Nephron (organoid): ENCODE results near the gene THRB.

ENCODE experiments used
- H3K27ac Mint-ChIP-seq, 3 experiments: 2 replicates each; pipeline ENCODE4 v1.8.0; 2020; ENCODE audit warnings: mixed read lengths in 3 of 3, mild to moderate bottlenecking in 2 of 3, moderate library complexity in 1 of 3
- H3K27me3 Mint-ChIP-seq: 2 replicates; pipeline ENCODE4 v1.8.0; 2021; ENCODE audit warnings: low read depth, mild to moderate bottlenecking, moderate library complexity, mixed read lengths
- H3K36me3 Mint-ChIP-seq: 2 replicates; pipeline ENCODE4 v1.8.0; 2020; ENCODE audit warnings: low read depth, mixed read lengths
- H3K4me1 Mint-ChIP-seq: 2 replicates; pipeline ENCODE4 v1.8.0; 2020; ENCODE audit warnings: mixed read lengths
- H3K4me3 Mint-ChIP-seq, 3 experiments: 2 replicates each; pipeline ENCODE4 v1.8.0; 2020; ENCODE audit warnings: mild to moderate bottlenecking in 3 of 3, mixed read lengths in 3 of 3, moderate library complexity in 2 of 3
- H3K9me3 Mint-ChIP-seq: 2 replicates; pipeline ENCODE4 v1.8.0; 2020; ENCODE audit warnings: mixed read lengths
- CTCF ChIP-seq, 3 experiments: fragments of 200-600 bp; sonication (generic); IDR thresholded peaks; one replicate each; pipeline ENCODE4 v1.5.0; 2021; ENCODE audit warnings: antibody characterized with exemption in 3 of 3; ENCODE audit not compliant: unreplicated experiment in 3 of 3

THRB gene

GRCh38 chr3:24462737-24463136 is 31.9 kb downstream of the THRB start:
- Mint-ChIP-seq H3K9me3 (peaks cover 14% of the 10 kb centered on the region), H3K27ac (no peak overlapping the region), H3K4me1 (no peaks in the 10 kb centered on the region), H3K27me3 (no peaks in the 10 kb centered on the region), H3K36me3 (peaks cover 3% of the 10 kb centered on the region), H3K4me3 (no peak overlapping the region)
- no peak for TF ChIP-seq CTCF (IDR thresholded peaks at IDR 0.05; ENCODE audit: unreplicated experiment in 3 of 3)

GRCh38 chr3:24460974-24461373 is 33.7 kb downstream of the THRB start:
- no peaks in the 10 kb centered on the region for H3K36me3 Mint-ChIP-seq
- H3K9me3 Mint-ChIP-seq, result peaks cover 6% of the 10 kb centered on the region
- no peak overlapping the region for H3K27ac Mint-ChIP-seq
- no peak for TF ChIP-seq CTCF (IDR thresholded peaks at IDR 0.05; ENCODE audit: unreplicated experiment in 3 of 3)
- H3K27me3 Mint-ChIP-seq, result no peaks in the 10 kb centered on the region
- no peak overlapping the region for H3K4me3 Mint-ChIP-seq
- no peaks in the 10 kb centered on the region for H3K4me1 Mint-ChIP-seq

- no peak overlapping the region for H3K4me3 Mint-ChIP-seq
- no peaks in the 10 kb centered on the region for H3K4me1 Mint-ChIP-seq
- no peaks in the 10 kb centered on the region for H3K36me3 Mint-ChIP-seq
- H3K27me3 Mint-ChIP-seq, result no peaks in the 10 kb centered on the region
- no peak for TF ChIP-seq CTCF (IDR thresholded peaks at IDR 0.05; ENCODE audit: unreplicated experiment in 3 of 3)
- no peaks in the 10 kb centered on the region for H3K9me3 Mint-ChIP-seq
- H3K27ac Mint-ChIP-seq, result no peak overlapping the region
These were observed 36.9 kb downstream of the THRB start for GRCh38 chr3:24457719-24458118.

- Mint-ChIP-seq H3K27ac (no peak overlapping the region), H3K9me3 (no peaks in the 10 kb centered on the region), H3K4me1 (no peaks in the 10 kb centered on the region), H3K4me3 (no peak overlapping the region), H3K36me3 (no peaks in the 10 kb centered on the region), H3K27me3 (no peaks in the 10 kb centered on the region)
- TF ChIP-seq CTCF (IDR thresholded peaks at IDR 0.05; ENCODE audit: unreplicated experiment in 3 of 3), result no peak
These were observed 39.8 kb downstream of the THRB start for GRCh38 chr3:24454856-24455255.

GRCh38 chr3:24454393-24454792 is 40.3 kb downstream of the THRB start:
- TF ChIP-seq CTCF (IDR thresholded peaks at IDR 0.05; ENCODE audit: unreplicated experiment in 3 of 3), result no peak
- Mint-ChIP-seq H3K36me3 (no peaks in the 10 kb centered on the region), H3K27me3 (no peaks in the 10 kb centered on the region), H3K4me3 (no peak overlapping the region), H3K27ac (no peak overlapping the region), H3K4me1 (no peaks in the 10 kb centered on the region), H3K9me3 (no peaks in the 10 kb centered on the region)

- Mint-ChIP-seq H3K9me3 (no peaks in the 10 kb centered on the region), H3K4me3 (no peak overlapping the region), H3K27ac (peak overlapping the region in 1 of 3 experiments; percentile 82), H3K27me3 (no peaks in the 10 kb centered on the region), H3K36me3 (no peaks in the 10 kb centered on the region), H3K4me1 (no peaks in the 10 kb centered on the region)
- no peak for TF ChIP-seq CTCF (IDR thresholded peaks at IDR 0.05; ENCODE audit: unreplicated experiment in 3 of 3)
These were observed 43.1 kb downstream of the THRB start for GRCh38 chr3:24451461-24452099.
